HepG2 (cell line): Measurements from ENCODE around the gene DHRS11. TPM values are rescaled to one million over a fixed set of nuclear protein-coding genes. Genes with fewer than 3 reads are reported as not detected.

Experiments used
- CHD4 ChIP-seq: fragments of 200-600 bp; sonication (generic); IDR thresholded peaks from 2 replicates; pipeline ENCODE4 v1.7.0; 2017; ENCODE audit warnings: mild to moderate bottlenecking, low read length, borderline replicate concordance
- FOSL1 ChIP-seq: sonication (generic); formaldehyde crosslinking; IDR thresholded peaks from 2 replicates; pipeline ENCODE4 v1.9.0; 2021; ENCODE audit warnings: missing genetic modification reagents, borderline replicate concordance
- FOSL2 ChIP-seq: sonication (generic); formaldehyde crosslinking; IDR thresholded peaks from 2 replicates; pipeline ENCODE4 v1.4.0; 2020; ENCODE audit warnings: missing genetic modification reagents
- FOXK2 ChIP-seq: fragments of 450-650 bp; IDR thresholded peaks from 2 replicates; pipeline ENCODE4 v1.6.1; 2016
- GATA4 ChIP-seq: sonication (generic); IDR thresholded peaks from 2 replicates; pipeline ENCODE4 v1.6.1; 2016; ENCODE audit warnings: antibody characterized with exemption, low read depth, borderline replicate concordance
- HNF4A ChIP-seq: sonication (generic); formaldehyde crosslinking; IDR thresholded peaks from 2 replicates; pipeline ENCODE4 v1.4.0; 2020; ENCODE audit warnings: missing genetic modification reagents
- HOXA9 ChIP-seq: sonication (generic); formaldehyde crosslinking; IDR thresholded peaks from 2 replicates; pipeline ENCODE4 v1.8.1; 2022; ENCODE audit warnings: missing genetic modification reagents, mild to moderate bottlenecking, moderate library complexity, borderline replicate concordance
- KDM5B ChIP-seq: sonication (generic); formaldehyde crosslinking; IDR thresholded peaks from 2 replicates; pipeline ENCODE4 v1.4.0; 2020; ENCODE audit warnings: missing genetic modification reagents, mild to moderate bottlenecking, borderline replicate concordance
- MNT ChIP-seq: fragments of 450-650 bp; IDR thresholded peaks from 2 replicates; pipeline ENCODE4 v1.6.1; 2016
- NFYC ChIP-seq: IDR thresholded peaks from 2 replicates; pipeline ENCODE4 v1.6.1; 2016; ENCODE audit warnings: missing genetic modification reagents, missing compliant biosample characterization
- PAXIP1 ChIP-seq: sonication (generic); formaldehyde crosslinking; conservative IDR thresholded peaks from 2 replicates; pipeline ENCODE4 v1.4.0; 2020; ENCODE audit warnings: mild to moderate bottlenecking, missing genetic modification reagents, moderate library complexity
- ZBTB14 ChIP-seq: sonication (generic); formaldehyde crosslinking; IDR thresholded peaks from 2 replicates; pipeline ENCODE4 v1.4.0; 2020; ENCODE audit warnings: missing genetic modification reagents
- ZNF207 ChIP-seq: fragments of 450-650 bp; IDR thresholded peaks from 2 replicates; pipeline ENCODE4 v1.6.1; 2016; ENCODE audit warnings: antibody characterized with exemption, borderline replicate concordance
- ZNF329 ChIP-seq: sonication (generic); formaldehyde crosslinking; IDR thresholded peaks from 2 replicates; pipeline ENCODE4 v1.9.0; 2021; ENCODE audit warnings: low read depth, mild to moderate bottlenecking, missing genetic modification reagents
- ZNF430 ChIP-seq: sonication (generic); formaldehyde crosslinking; IDR thresholded peaks from 2 replicates; pipeline ENCODE4 v1.9.0; 2021; ENCODE audit warnings: mild to moderate bottlenecking, missing genetic modification reagents
- ZNF644 ChIP-seq: IDR thresholded peaks from 2 replicates; pipeline ENCODE4 v1.6.1; 2016; ENCODE audit warnings: low read depth
- ZNF790 ChIP-seq: sonication (generic); formaldehyde crosslinking; IDR thresholded peaks from 2 replicates; pipeline ENCODE4 v1.8.0; 2022; ENCODE audit warnings: missing genetic modification reagents, mild to moderate bottlenecking, borderline replicate concordance
- ZSCAN12 ChIP-seq: sonication (generic); formaldehyde crosslinking; IDR thresholded peaks from 2 replicates; pipeline ENCODE4 v1.9.0; 2021; ENCODE audit warnings: mild to moderate bottlenecking, missing genetic modification reagents
- ZXDC ChIP-seq: sonication (generic); formaldehyde crosslinking; IDR thresholded peaks from 2 replicates; pipeline ENCODE4 v1.5.0; 2020; ENCODE audit warnings: mild to moderate bottlenecking, missing genetic modification reagents
- polyA plus RNA-seq, 8 experiments: library from polyadenylated mRNA; depleted of rRNA in 3 of 8; stranded (reverse) in 7 of 8; unstranded in 1 of 8; fragments of >200 nt; fragmentation: Illumina TruSeq in 4 of 8; extraction: Trizol in 4 of 8; gene quantifications; 2 replicates each; pipeline versions ENCODE4 v1.2.1 to v1.2.3, GENCODE V29; 2011 to 2016; ENCODE audit warnings: low read depth in 4 of 8, missing spikeins in 1 of 8, mixed read lengths in 1 of 8; ENCODE audit not compliant: insufficient read depth in 1 of 8
- total RNA-seq, 5 experiments: library from RNA; depleted of rRNA; stranded (reverse); fragments of >200 nt; fragmentation: Illumina TruSeq; extraction: Trizol; gene quantifications; 2 replicates each; pipeline ENCODE4 v1.2.3, GENCODE V29; 2016; ENCODE audit warnings: low read depth in 1 of 5
- TF ChIP-seq, protein P1 (sequence below): sonication (generic); formaldehyde crosslinking; conservative IDR thresholded peaks from 2 replicates; pipeline ENCODE4 v1.4.0; 2020; ENCODE audit warnings: missing genetic modification reagents

The DHRS11 gene
- total and polyA plus RNA-seq, 2 of the 13 experiments (the other 11 are each of a cell fraction or from before 2014, with no cell fraction given): 28.4 to 41.9 TPM

DNA sequence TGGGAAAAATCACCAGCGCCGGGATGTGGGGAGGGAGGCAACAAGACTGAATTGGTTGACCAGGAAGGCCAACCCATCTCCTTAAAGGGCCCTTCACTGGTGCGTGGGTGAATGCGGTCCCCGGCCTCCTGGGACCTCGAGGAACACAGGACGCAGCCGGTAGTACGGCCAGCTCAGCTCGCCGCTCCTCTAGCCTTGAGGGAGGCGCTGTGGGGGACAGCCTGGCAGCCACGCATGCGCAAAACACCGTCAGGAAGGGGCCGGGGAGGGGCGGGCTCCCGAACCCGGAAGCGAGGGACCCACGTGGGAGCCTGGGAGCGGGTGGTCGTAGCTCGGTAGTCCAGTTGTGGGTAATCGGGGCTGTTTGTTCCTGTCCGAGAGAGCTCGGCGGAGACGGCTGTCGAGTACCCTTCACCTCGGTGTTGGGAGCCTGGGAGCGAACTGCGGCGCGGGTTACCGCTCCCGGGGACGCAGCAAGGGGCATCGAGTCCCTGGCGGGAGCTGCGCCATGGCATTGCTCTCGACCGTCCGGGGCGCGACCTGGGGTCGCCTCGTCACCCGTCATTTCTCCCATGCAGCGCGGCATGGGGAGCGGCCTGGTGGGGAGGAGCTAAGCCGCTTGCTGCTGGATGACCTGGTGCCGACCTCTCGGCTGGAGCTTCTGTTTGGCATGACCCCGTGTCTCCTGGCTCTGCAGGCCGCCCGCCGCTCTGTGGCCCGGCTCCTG lies 9.8 kb downstream of the DHRS11 start, which contains the start of gene MRM1 (continued):
- TF ChIP-seq FOSL1 (no peak), MNT (peak; percentile 61), PAXIP1 (CRISPR knock-in tag) (peak; percentile 42), FOXK2 (no peak), GATA4 (peak; percentile 65; the same call in 1 of the 2 replicates), ZBTB14 (CRISPR knock-in tag) (no peak; the same call in 1 of the 2 replicates), HNF4A (CRISPR knock-in tag) (no peak; the same call in 1 of the 2 replicates), KDM5B (no peak; the same call in 1 of the 2 replicates), FOSL2 (peak; percentile 13), ZXDC (CRISPR knock-in tag) (no peak), ZNF790 (CRISPR knock-in tag) (peak; percentile 89; the same call in 1 of the 2 replicates), ZNF430 (no peak), ZSCAN12 (CRISPR knock-in tag) (0 out of 2 replicates have a peak, but pooled peaks have one; percentile 54), ZNF207 (no peak), CHD4 (no peak), ZNF329 (no peak), NFYC (no peak), HOXA9 (CRISPR knock-in tag) (no peak), ZNF644 (CRISPR knock-in tag) (no peak)
- TF ChIP-seq, protein P1, sequence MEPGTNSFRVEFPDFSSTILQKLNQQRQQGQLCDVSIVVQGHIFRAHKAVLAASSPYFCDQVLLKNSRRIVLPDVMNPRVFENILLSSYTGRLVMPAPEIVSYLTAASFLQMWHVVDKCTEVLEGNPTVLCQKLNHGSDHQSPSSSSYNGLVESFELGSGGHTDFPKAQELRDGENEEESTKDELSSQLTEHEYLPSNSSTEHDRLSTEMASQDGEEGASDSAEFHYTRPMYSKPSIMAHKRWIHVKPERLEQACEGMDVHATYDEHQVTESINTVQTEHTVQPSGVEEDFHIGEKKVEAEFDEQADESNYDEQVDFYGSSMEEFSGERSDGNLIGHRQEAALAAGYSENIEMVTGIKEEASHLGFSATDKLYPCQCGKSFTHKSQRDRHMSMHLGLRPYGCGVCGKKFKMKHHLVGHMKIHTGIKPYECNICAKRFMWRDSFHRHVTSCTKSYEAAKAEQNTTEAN (CRISPR knock-in tag): no peak; the same call in 1 of the 2 replicates
